Right hindlimb (tissue), 1 donor: ENCODE results near the gene AURKAIP1.
"Not testable (repeated sequence)": the region's sequence is repeated elsewhere in the genome, so short reads cannot be mapped to it uniquely, and the experiment has no call there.

Experiments used
- DNase-seq: peaks from one replicate; pipeline ENCODE4 v3.0.0-alpha.2; 2018

The AURKAIP1 gene

DNA sequence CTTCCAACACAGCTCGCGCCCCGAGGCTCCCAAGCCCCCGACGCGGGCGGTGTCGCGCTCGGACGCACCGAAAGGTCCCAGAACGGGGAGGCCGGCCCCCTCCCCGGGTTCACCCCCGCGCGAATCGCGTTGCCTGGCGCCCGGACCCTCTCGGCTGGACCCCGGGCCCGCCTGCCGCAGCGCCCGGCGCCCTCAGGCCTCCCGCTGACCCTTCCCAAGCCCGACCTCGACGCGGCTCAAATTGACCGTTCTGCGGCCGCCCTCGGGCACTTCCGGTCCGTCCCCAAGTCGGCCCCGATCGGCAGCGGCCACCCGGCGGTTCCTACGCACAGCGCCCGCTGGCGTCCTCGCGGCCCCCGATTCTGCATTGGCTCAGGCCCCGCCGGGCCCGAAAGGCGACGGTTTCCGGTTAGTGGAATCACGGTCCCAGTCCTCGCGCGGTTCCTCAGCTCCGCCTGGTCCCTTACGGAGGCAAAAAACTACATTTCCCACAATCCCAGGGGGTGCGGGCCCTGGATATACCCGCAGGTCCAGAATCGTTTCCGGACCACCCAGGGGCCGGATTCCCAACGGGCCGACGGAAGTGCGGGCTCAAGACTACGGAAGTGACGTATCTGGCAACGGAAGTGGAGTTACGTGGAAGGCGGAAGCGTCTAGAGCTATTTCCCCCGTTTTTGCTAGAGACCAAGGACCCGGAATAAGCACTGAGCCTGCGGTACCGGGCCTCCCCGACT is at the start of gene AURKAIP1:
TSS of gene AURKAIP1 (minus strand) at position 279 of the 734 bp plus-strand sequence. CDS start 451 bp downstream, outside the sequence.
- peak; percentile 99 for DNase-seq

DNA sequence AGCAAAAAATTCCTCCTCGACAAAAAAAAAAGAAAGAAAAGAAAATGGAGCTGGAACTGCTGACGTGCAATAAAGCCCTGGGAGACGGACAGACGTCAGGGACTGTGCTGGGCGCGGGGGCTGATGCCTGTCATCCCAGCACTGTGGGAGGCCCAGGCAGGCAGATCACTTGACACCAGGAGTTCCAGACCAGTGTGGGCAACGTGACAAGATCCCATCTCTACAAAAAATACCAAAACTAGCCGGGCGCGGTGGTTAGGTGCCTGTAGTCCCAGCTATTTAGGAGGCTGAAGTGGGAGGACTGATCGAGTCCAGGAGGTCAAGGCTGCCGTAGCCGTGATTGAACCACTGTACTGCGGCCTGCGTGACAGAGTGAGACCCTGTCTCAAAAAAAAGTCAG is 49.7 kb upstream of the AURKAIP1 start:
- DNase-seq = no peak

DNA sequence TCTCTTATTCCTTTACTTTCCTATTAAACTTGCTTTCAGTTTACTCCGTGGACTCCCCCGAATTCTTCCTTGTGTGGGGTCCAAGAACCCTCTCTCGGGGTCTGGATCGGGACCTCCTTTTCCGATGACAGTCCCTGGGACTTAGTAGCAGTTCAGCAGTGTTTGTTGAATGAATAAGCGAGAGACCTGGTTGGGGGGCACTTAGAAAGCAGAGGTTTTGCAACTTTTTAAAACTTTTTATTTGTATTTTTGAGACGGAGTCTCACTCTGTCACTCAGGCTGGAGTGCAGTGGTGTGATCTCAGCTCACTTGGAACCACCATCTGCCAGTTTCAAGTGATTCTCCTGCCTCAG is 48.2 kb upstream of the AURKAIP1 start:
- no peak for DNase-seq

DNA sequence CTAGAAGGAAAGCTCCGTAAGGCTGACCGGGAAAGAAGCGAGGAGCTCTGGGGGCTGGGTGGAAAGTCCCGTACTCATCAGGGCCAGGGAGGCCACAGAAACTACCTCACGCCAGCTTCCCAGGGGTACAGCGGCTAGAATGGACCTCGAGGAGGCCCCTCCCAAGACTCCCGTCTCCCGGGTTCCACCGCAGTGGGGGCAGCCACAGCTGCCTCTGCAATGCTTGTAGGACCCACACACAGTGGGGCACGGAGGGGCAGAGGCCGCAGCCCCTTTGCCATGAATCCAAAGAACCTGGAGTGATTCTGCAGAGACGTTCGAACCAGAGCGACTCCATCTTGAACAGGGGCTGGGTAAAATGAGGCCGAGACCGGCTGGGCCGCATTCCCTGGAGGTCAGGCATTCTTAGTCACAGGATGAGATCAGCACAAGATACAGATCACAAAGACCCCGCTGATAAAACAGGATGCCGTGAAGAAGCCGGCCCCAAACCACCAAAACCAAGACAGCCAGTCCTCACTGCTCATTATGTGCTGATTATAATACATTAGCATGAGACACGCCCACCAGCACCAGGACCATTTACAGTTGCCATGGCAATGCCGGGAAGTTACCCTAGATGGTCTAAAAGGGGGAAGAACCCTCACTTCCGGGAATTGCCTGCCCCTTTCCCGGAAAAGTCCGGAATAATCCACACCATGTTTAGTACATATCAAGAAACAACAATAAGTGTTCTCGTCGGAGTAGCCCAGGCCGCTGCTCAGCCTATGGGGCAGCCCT is 47.6 kb upstream of the AURKAIP1 start:
- peak; percentile 24 for DNase-seq

DNA sequence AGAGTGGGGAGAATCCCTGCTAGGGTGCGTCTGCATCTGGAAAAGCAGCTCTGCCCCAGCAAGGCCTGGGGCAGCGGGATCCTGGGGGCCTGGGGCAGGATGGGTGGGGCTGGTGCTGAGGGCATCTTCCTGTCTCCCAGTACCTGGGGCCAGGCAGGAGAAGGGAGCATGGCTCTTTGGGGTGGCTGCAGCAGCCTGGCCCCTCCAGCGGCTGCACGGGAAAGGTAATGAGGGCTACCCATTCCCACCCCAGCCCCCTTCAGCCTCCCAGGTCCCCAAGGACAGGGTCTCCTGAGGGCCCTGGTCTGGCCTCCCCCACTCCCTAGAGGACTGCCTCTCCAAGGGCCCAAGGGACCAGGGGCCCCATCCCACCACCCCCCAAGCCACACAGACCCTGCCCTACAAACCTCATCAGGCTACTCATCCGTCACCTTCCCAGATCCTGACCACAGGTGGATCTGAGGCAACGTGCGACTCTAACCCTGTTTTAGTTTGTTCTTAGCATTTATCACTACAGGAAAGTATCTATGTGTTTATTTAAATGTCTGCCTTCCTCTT is 47.0 kb upstream of the AURKAIP1 start:
- DNase-seq = no peak

DNA sequence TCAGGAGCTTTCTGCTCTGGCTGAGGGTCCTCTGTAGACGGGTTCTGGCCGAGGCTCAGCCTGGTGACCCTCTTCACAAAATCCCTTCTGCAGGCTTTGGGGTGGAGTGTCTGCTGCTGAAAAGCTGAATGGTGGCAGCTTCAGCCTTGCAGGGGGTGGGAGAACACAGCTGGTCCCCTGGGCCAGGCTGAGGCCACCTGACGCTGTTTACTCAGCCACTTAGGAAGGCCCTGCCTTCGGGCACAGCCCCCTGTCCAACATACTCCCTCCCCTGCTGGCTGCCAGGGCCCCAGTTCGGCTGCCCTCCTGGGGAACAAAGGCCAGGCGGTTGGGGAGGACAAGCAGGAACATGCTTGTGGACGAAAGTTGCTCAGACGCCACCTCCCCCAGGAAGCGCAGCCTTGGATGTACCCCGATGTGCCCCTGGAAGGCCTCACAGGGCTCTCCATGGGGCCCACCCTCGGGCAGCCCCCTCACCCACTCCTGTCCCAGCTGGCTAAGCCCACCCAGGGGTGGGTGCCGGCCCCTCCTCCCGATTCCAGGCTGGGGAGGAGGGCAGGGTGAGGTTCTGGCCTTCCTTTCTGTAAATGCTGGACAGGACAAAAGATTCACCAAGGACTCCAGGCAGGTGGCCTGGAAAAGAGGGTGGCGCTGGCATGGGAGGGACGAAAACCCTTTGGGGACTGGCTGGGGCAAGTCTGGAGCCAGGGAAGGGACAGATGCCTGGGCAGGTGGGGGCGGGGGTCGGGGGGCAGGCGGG is 46.3 kb upstream of the AURKAIP1 start, which contains the start of gene ANKRD65:
TSS of gene ANKRD65 (minus strand) at position 130 of the 760 bp plus-strand sequence. CDS start 271 bp downstream, outside the sequence.
- DNase-seq = peak; percentile 41

DNA sequence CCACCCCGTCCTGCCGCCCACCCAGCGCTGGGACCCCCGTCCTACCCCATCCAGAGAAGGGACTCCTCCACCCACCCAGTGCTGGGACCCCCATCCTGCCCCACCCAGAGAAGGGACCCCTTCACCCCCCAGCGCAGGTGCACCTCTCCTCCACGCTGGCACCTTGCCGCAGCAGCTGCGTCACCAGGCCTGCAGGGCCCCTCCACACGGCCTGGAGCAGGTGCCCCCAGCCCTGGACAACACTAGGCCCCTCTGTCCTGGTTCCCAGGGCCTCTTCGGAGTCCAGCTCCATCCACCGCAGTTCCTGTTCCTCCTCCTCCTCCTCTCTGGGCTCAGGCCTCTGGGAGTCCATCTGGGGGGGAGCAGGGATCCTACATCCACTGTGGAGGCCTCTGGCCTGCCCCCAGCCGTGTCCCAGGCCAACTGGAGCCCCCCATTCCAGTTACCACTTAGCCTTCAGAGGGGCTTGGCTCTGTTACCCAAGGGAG is 45.7 kb upstream of the AURKAIP1 start:
- DNase-seq = peak; percentile 17

DNA sequence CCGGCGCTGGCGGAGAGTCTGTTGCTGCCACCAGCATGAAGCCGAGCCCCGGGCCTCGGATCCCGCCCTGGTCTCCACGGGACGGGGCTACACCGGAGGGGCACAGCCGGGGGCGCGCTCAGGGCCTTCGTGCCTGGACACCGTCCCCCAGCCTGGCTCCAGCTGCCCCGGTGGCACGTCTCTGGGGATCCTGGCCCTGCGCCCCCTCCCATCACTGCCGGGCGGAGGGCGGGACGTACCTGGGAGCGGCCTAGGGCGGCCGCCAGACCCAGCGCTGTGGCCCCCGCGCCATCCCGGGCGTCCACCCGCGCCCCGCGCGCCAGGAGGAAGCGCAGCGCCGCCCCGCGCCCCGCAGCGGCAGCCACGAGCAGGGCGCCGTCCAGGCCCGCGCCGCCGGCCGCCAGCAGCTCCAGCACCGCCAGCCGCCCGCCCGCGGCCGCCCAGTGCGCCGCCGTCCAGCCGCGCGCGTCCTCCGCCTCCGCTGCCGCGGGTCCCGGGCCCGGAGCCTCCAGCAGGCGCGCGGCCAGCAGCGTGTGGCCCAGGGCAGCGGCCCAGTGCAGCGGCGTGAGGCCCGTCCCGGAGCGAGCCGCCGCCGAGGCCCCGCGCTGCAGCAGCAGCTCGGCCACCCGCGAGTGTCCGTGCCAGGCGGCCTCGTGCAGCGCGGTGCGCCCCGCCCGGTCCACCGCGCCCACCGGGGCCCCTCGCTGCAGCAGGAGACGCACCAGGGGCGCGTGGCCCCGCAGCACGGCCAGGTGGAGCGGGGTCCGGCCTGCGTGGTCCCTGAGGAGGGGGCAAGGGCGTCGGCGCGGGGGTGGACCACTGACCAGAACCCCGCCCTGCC is 45.0 kb upstream of the AURKAIP1 start:
- peak; percentile 43 for DNase-seq

DNA sequence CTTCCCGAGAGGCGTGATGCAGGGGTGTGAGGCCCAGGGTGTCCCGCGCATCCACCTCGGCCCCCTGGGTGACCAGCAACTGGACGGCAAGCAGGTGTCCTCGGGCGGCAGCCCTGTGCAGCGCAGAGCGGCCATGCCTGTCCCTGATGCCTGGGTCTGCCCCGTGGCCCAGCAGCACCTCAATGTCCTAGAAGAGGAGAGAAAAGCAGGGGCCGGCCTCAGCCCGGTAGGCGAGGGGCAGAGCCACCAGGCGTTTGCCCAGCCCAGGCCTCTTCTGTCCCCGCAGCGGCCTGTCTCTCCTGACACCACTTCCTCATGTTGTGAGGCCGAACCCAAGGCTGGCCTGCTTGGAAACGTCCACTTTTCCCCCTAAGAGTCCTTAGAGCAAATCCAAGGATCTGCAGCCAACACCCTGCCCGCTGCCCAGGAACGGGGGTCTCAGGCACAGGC is 44.4 kb upstream of the AURKAIP1 start:
- peak; percentile 17 for DNase-seq

DNA sequence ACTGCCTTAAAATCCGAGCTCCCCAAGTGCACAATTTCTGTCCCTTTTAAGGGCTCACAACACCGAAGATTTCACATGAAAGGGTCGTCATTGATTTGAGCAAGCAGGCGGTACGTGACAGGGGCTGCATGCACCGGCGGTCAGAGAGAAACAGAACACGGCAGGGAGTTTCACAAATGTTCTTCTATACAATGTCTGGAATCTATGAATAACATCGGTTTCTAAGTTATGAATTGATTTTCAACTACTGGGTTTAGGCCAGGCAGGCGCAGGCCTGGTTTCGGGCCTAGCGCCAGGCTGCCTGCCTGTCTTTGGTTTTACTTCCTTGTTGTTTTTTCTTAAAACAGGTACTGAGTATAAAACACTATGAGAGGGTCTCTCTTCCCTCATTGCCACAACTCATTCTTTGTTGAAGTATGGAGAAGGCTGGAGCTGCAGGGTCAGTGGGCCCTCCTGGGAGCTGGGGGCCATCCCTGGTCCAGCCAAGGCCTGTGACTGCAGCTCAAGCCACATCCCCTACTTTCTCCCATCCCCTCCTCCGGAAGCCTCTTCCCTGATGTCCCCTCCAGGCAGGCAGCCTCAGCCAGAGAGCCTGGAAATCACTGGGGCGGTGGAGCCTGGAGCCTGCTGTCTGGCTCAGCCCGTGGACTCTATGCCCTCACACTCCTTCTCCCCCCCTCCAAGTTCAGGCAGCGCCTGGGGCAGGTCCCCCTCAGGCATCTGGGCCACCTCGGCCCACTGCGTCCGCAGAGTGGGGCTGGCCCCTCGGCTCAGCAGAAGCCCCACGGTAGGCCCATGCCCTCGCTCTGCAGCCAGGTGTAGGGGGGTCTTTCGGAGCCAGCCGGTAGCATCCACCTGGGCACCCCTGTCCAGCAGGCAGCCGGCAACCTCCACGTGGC is 43.7 kb upstream of the AURKAIP1 start:
- DNase-seq = peak; percentile 20

DNA sequence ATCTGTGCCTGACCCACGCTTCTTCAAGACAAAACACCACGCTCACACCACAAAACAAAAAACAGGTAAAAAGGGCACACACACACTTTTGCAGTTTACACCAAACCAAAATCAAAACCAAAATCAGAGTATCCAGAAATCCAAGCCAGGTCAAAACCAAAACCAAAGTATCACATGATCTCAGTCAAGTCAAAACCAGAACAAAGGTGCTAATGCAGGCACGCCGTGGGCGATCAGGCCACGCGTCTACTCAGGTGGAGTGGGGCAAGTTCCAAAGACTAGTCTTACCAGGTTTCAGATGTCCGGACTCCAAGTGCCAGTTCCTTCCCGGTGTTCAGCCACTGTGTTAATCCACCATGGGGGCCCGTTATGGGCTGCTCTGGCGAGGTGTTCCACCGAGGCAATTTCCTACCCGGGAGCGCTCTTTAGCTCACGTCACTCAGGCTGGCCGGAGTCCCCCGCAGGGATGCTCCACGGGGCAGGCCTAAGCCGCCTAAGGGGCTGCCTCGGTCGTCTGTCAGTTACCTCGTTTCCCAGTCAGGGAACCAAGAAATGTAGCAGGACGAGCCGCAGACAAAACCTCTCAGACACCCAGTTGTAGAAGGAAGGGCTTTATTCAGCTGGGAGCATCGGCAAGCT is 42.9 kb upstream of the AURKAIP1 start:
- not testable (repeated sequence) for DNase-seq

DNA sequence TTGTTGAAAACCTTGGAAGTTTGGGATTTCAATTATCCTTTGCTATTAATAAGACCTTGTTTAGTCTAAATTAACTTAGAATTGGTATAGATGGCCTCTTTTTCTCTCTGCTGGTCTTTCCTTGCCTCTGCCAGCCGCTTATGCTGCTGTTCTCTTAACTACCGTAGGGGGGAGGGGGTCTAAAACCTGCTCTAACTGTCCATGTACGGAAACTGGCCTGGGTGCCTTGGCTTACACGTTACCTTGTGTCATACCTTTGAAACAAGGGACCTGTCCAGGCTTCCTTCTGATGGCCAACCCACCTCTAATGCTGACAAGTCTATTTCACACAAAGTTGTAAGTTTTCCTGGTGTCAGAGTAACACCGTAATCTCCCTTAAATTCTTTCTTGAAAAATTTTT is 42.4 kb upstream of the AURKAIP1 start:
- not testable (repeated sequence) for DNase-seq

DNA sequence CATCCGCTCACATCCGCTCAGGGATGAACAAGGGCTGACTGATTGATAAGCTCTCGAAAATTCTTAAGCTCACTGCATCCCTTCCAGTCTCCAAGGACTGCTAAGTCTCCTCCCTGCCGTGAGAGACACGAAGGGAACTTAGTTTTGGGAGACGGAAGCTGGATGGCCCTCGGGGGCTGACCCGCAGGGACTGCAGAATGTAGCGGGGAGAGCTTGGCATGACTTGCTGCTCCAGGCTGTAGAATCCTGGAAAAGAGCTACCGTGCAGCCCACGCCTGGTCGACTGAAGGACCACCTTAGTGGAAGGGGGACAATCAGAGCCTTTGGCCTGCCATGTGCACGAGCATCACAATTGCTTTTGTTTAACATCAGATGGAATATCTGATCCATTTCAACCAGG is 40.7 kb upstream of the AURKAIP1 start:
- no peak for DNase-seq

DNA sequence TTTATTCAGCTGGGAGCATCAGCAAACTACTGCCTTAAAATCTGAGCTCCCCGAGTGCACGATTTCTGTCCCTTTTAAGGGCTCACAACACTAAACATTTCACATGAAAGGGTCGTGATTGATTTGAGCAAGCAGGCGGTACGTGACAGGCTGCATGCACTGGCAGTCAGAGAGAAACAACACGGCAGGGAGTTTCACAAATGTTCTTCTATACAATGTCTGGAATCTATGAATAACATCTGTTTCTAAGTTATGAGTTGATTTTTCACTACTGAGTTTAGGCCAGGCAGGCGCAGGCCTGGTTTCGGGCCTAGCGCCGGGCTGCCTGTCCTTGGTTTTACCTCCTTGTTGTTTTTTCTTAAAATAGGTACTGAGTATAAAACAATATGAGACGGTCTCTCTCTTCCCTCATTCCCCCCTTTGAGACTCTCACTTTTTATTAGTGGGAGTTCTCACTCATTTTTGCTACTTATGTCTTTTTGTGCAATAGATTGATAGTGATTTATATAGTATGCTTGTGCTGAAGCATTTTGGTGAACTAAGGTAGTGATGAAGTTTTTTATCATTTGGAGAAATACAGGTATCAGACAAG is 37.4 kb upstream of the AURKAIP1 start:
- not testable (repeated sequence) for DNase-seq

DNA sequence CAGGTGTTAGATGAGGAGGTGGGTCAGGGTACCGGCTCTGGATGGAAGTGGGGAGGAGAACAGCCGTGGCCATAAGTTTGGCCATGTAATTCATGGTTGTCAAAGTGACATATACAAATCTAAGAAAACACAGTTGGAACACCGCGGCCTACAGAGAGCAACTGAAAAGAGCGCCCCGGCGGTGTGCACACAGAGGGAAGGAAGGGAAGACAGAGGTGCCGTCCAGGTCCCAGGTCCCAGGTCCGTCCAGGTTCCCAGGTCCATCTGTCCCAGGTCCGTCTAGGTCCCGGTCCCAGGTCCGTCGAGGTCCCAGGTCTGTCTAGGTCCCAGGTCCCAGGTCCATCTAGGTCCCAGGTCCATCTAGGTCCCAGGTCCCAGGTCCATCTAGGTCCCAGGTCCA is 36.6 kb upstream of the AURKAIP1 start:
- DNase-seq = no peak

DNA sequence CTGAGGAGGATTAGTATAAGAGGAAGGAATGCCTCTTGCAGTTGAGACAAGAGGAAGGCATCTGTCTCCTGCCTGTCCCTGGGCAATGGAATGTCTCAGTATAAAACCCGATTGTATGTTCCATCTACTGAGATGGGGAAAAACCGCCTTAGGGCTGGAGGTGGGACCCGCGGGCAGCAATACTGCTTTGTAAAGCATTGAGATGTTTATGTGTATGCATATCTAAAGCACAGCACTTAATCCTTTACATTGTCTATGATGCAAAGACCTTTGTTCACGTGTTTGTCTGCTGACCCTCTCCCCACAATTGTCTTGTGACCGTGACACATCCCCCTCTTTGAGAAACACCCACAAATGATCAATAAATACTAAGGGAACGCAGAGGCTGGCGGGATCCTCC is 35.2 kb upstream of the AURKAIP1 start:
- DNase-seq = not testable (repeated sequence)

DNA sequence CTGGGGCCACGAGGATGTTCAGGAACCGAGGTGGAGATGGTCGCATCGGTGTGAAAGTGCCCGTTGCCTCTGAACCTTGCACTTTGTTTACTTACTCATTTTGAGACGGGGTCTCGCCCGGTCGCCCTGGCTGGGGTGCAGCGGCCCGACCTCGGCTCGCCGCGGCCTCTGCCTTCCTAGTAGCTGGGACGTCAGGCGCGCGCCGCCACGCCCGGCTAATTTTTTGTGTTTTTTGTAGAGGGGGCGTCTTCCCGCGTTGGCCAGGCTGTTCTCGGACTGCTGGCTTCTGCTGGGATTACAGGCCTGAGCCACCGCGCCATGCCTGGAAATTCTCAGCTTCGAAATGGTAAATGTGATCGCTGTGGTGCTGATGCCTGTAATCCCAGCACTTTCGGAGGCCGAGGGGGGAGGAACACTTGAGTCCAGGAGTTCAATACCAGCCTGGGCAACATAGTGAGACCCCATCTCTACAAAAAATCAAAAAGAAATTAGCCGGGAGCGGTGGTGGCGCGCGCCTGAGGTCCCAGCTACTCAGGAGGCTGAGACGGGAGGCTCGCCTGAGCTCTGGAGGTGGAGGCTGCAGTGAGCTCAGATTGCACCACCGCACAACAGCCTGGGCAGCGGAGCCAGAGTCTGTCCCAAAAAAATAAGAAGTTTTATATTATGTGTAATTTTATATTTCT is 32.8 kb upstream of the AURKAIP1 start:
- peak; percentile 41 for DNase-seq

DNA sequence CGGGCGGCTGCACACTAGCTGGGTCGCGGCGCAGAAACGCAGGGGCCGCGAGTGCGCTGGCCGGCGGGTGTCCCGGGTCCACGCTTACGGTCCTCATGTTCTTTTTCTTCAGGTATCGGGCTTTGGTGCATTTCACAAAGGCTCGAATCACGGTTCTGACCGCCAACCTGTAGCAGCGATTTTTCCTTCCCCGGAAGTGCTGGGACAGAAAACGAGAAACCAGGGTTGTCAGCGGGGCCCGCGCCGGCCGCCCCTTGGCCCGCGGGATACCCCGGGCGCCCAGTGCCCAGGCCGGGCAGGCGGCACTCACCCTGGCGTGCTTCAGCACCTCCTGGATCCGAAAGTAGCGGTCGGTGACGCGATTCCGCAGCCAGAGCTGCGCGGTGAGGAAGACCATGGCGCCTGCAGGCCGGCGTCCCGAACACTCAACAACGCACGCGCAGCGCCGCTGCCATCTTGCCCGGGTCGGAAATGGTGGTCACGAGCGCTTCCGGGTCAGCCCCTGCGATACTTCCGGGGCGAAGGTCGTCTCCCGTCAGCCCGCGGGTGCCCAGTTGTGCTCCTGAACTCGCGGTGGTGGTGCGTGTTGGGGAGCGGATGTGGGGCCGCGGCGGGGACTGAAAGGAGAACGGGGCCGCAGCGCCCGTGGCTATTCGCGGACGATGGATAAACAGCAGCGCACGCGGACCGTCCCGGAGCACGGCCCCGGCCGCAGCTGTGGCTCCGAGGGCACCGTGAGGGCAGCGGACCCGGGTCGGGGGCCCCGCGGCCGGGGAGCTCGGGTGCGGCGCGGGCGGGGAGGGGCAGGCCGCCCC is 32.0 kb upstream of the AURKAIP1 start, which contains the start of gene MRPL20:
TSS of gene MRPL20 (minus strand) at position 473 of the 815 bp plus-strand sequence. CDS start at position 397, 76 bp downstream.
- DNase-seq = peak; percentile 96
